Measurements from ENCODE around the gene SH3BGRL3.
A peak's percentile ranks its signal among the peaks of the same experiment; 100 is the strongest.

The SH3BGRL3 gene

DNA sequence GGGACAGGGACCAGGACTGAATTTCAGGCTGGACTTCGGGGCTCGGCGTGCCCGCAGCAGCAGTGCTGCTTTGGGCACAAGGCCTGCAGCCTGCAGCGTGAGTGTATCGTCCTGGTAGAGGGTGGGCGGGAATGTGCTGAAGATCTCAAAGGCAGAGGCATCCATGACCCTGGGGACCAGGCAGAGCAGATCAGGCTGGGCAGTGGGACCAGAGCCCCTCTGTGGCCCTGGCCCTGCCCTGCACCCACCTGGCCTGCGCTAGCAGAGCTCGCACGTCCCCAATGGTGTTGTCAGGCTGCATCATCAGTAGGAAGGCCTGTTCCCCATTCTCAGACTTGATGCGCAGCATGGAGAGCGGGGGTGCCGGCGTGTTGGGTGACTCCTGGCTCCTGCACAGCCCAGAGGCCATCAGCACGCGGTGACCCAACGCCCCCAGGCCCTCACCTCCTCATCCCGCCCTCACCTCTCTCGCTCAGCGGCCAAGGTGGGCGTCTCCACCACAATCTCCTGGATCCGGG is 2.6 kb downstream of the SH3BGRL3 start:
- DNase-seq (ENCODE audit: low spot score) = no peak
- in situ Hi-C loops (cut with MboI; ENCODE audit: low pct_unique_long_range_greater_than_20kb, low sequenced_read_pairs, unreplicated experiment) = no loop called here
- TF ChIP-seq, protein P1, sequence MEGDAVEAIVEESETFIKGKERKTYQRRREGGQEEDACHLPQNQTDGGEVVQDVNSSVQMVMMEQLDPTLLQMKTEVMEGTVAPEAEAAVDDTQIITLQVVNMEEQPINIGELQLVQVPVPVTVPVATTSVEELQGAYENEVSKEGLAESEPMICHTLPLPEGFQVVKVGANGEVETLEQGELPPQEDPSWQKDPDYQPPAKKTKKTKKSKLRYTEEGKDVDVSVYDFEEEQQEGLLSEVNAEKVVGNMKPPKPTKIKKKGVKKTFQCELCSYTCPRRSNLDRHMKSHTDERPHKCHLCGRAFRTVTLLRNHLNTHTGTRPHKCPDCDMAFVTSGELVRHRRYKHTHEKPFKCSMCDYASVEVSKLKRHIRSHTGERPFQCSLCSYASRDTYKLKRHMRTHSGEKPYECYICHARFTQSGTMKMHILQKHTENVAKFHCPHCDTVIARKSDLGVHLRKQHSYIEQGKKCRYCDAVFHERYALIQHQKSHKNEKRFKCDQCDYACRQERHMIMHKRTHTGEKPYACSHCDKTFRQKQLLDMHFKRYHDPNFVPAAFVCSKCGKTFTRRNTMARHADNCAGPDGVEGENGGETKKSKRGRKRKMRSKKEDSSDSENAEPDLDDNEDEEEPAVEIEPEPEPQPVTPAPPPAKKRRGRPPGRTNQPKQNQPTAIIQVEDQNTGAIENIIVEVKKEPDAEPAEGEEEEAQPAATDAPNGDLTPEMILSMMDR (IDR thresholded peaks at IDR 0.05; ENCODE audit: extremely low read depth, insufficient read depth, missing control alignments) = no peak

DNA sequence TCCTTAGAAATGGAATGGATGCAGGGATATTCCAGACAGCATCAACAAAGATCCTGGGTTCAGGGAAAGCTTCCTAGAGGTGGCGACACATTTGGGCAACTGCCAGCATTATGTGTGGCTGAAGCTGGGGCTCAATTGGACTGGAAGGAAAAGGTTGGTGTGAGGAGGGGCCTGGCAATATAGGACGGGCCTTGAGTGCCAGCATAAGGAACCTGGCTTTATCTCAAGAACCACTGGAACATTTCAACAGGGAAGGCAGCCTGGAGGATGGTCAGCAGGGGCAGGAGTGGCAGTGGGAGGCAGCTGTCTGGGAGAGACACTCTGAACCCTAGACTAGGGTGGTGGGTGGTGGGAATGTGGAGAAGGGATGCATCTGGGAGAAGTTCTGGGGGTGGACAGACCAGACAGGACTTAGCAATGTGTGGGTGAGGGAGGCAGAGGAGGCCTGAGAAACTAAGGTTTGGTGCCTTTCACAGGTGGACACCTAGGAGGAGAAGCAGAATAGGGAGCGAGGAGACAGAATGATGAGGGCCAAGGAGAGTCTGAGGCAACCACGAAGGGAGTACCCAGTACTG is 3.5 kb downstream of the SH3BGRL3 start:
- DNase-seq (ENCODE audit: low spot score) = no peak
- TF ChIP-seq, protein P1 (IDR thresholded peaks at IDR 0.05; ENCODE audit: extremely low read depth, insufficient read depth, missing control alignments) = no peak
- in situ Hi-C loops (cut with MboI; ENCODE audit: low pct_unique_long_range_greater_than_20kb, low sequenced_read_pairs, unreplicated experiment) = no loop called here

DNA sequence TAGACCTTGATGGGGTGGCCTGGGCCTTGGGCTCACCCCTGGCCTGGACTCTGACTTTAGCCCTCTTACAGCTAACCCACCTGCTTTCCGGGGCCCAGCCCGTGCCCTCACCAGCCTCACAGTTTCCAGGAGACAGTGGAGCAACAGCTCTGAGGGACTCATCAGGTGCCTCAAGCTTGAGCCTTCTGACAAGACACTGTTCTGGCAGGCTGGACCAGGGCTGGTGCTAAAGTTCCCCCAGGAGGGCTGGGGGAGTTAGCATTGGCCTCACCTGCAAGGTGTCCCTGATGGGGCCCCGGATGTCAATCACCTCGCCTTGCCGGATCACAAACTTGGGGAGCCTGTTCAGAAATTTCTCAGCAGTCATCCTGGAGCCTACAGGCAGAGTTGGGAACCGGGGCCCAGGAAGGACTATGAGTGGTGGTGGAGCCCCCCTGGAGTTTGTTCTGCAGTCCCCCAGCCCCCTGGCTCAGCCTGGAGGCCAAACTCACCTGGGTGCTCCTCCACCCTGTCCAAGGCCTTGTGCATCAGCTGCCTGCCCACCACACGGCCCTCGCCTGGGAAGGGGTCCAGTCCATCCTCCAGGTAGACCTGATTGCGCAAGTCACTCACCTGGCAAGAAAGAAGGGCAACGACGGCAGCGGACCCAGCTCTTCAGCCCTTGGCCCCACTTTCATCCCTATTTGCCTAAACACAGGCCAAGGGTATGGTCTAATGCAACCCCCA is 4.1 kb downstream of the SH3BGRL3 start:
- in situ Hi-C loops (cut with MboI; ENCODE audit: low pct_unique_long_range_greater_than_20kb, low sequenced_read_pairs, unreplicated experiment) = no loop called here
- no peak for DNase-seq (ENCODE audit: low spot score)
- TF ChIP-seq, protein P1 (IDR thresholded peaks at IDR 0.05; ENCODE audit: extremely low read depth, insufficient read depth, missing control alignments) = no peak

DNA sequence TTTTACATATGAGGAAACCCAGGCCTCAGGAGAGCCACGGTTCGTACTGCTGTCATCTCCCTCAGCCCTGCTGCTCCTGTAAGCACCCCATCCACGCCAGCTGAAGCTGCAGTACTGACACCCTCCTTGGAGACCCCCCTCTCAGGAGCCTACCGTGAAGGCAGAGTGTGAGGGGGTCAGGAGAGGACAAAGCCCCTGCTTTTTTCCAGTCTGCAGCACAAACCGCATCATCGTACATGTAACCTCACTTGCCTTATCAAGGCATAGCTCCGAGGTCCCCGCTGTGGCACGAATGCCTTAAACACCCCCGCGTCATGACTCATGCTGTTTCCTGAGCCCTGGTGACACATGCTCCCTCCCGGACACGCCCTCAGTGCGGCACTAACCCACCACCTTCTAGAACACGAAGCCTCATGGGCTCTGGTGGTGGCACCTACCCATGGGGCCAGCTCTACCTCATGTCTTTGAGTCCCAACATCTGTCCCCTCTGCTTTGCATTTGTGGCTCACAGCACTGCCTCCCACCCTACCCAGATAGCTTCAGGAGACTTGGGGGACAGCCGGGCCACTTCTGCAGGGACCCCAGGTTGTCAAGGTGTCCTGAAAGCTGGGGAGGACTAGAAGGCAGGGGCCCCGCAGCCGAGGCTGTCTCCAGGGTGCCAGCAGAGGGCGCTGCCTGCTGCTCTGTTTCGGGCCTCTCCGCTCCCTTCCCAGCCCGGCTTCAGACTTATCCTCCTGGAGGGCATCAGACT is 4.9 kb downstream of the SH3BGRL3 start:
- peak; percentile 79 for DNase-seq (ENCODE audit: low spot score)
- TF ChIP-seq, protein P1 (IDR thresholded peaks at IDR 0.05; ENCODE audit: extremely low read depth, insufficient read depth, missing control alignments) = peak; percentile 94
- in situ Hi-C loops (cut with MboI; ENCODE audit: low pct_unique_long_range_greater_than_20kb, low sequenced_read_pairs, unreplicated experiment) = loop anchor here (5.0 kb wide), 1 partner anchor 38 kb away; no protein-coding TSS in a partner anchor

DNA sequence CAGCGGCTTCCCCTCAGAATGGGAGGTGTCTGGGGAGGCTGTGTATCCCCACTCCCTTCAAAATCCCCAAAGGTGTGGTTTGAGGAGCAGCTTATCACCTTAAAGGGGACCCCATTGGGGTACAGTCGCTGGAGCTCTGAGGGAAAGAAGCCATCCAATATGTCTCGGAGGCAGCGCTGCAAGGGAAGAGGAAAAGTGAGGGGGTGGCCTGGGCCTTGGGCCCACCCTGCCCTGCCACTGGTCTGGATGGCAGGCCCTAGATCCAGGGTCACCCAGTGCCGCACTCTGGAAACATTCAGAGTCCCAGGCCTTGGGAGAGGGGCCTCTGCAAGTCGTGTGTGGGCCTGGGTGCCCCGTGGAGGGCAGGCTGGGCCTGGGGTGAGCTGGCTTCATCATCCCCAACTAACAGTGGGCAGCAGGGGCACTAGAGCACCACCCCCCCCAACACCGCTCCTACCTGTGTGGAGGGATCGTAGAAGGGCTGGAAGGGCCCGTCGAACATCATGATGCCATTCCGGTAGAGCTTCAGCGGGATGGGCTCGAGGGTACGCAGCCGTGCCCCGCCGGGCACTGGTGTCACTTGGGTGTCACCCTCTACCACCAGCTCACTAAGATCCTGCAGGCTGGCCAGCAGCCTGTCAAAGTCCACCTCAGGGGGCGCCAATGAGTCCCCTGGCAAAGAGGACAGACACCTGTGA is 5.6 kb downstream of the SH3BGRL3 start:
- in situ Hi-C loops (cut with MboI; ENCODE audit: low pct_unique_long_range_greater_than_20kb, low sequenced_read_pairs, unreplicated experiment) = loop anchor here (5.0 kb wide), 1 partner anchor 37 kb away; no protein-coding TSS in a partner anchor
- TF ChIP-seq, protein P1 (IDR thresholded peaks at IDR 0.05; ENCODE audit: extremely low read depth, insufficient read depth, missing control alignments) = peak; percentile 52
- peak; percentile 51 for DNase-seq (ENCODE audit: low spot score)

DNA sequence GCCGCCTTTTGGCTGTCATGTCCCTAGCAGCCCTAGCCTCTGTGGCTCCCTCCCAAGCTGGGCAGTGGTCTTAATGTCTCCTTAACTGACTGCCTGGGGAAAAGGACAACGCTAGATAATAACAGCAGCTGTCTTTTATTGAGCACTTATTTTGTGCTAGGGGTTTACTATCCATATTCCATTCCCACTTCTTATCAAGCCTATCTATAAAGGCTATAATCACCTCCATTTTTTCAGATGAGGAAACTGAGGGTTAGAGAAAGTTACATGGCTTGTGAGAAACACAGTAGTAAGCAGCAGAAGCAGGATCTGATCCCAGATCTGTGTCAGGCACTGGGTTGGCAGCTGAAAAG is 6.2 kb downstream of the SH3BGRL3 start:
- no peak for DNase-seq (ENCODE audit: low spot score)
- in situ Hi-C loops (cut with MboI; ENCODE audit: low pct_unique_long_range_greater_than_20kb, low sequenced_read_pairs, unreplicated experiment) = loop anchor here (5.0 kb wide), 1 partner anchor 36 kb away; no protein-coding TSS in a partner anchor
- TF ChIP-seq, protein P1 (IDR thresholded peaks at IDR 0.05; ENCODE audit: extremely low read depth, insufficient read depth, missing control alignments) = no peak

All from GM13977 (cell line).